ENCODE results near the gene DSTYK. TPM values are rescaled to one million over a fixed set of nuclear protein-coding genes. Genes with fewer than 3 reads are reported as not detected.
A peak's percentile ranks its signal among the peaks of the same experiment; 100 is the strongest.

Gene DSTYK
- total RNA-seq, 1 experiment from 2014 or later, result 6.3 TPM

- Histone ChIP-seq H3K9me3 (no peaks in the 10 kb centered on the region), H3K4me1 (no peaks in the 10 kb centered on the region), H3K4me3 (ENCODE audit: low read depth, low read length) (no peak overlapping the region), H3K27me3 (replicated peaks; ENCODE audit: control insufficient read depth, insufficient read depth, low read length) (no peaks in the 10 kb centered on the region), H3K36me3 (ENCODE audit: control insufficient read depth, insufficient read depth, low read length) (no peaks in the 10 kb centered on the region)
- no peak overlapping the region for H3K27ac Mint-ChIP-seq (ENCODE audit: unreplicated experiment)
- DNase-seq, result no peak
- no peak for TF ChIP-seq CTCF (IDR thresholded peaks at IDR 0.05; ENCODE audit: insufficient read depth in 1 of 2, low read depth in 1 of 2, low read length in 1 of 2, severe bottlenecking in 1 of 2, unreplicated experiment in 1 of 2)
- H3K36me3 Mint-ChIP-seq (ENCODE audit: insufficient read depth, unreplicated experiment), result peaks cover 6% of the 10 kb centered on the region
- no peaks in the 10 kb centered on the region for H3K4me1 Mint-ChIP-seq (ENCODE audit: low read depth, unreplicated experiment)
- H3K27me3 Mint-ChIP-seq (ENCODE audit: insufficient read depth, unreplicated experiment), result no peaks in the 10 kb centered on the region
- BruUV-seq (replicated peaks), result no TSS peak
- ChIA-PET CTCF (no interaction called here), POLR2A (no interaction called here)
- H3K9me3 Mint-ChIP-seq (ENCODE audit: unreplicated experiment), result no peaks in the 10 kb centered on the region
- H3K4me3 Mint-ChIP-seq (ENCODE audit: unreplicated experiment), result no peak overlapping the region
- intact Hi-C loops (cut with micrococcal nuclease; ENCODE audit: unreplicated experiment), result no loop called here
Observed at GRCh38 chr1:205179842-205180241, 31.7 kb downstream of the DSTYK start.

- intact Hi-C loops (cut with micrococcal nuclease; ENCODE audit: unreplicated experiment), result no loop called here
- Mint-ChIP-seq H3K9me3 (ENCODE audit: unreplicated experiment) (no peaks in the 10 kb centered on the region), H3K4me3 (ENCODE audit: unreplicated experiment) (no peak overlapping the region), H3K4me1 (ENCODE audit: low read depth, unreplicated experiment) (peaks cover 7% of the 10 kb centered on the region), H3K27me3 (ENCODE audit: insufficient read depth, unreplicated experiment) (no peaks in the 10 kb centered on the region), H3K36me3 (ENCODE audit: insufficient read depth, unreplicated experiment) (peaks cover 10% of the 10 kb centered on the region), H3K27ac (ENCODE audit: unreplicated experiment) (no peak overlapping the region)
- CTCF ChIA-PET, result interaction anchor here (0.6 kb wide), 1 partner anchor 152 kb away, joined by 5 read pairs; no protein-coding TSS in a partner anchor
- no peak for DNase-seq
- H3K4me1 ChIP-seq, result peaks cover 6% of the 10 kb centered on the region; the same call in 1 of the 2 replicates
- no peaks in the 10 kb centered on the region for H3K36me3 ChIP-seq (ENCODE audit: control insufficient read depth, insufficient read depth, low read length)
- no peak overlapping the region for H3K4me3 ChIP-seq (ENCODE audit: low read depth, low read length)
- POLR2A ChIA-PET, result interaction anchor here (0.6 kb wide), 1 partner anchor 138 kb away, joined by 3 read pairs; no protein-coding TSS in a partner anchor
- TF ChIP-seq CTCF (IDR thresholded peaks at IDR 0.05; ENCODE audit: insufficient read depth in 1 of 2, low read depth in 1 of 2, low read length in 1 of 2, severe bottlenecking in 1 of 2, unreplicated experiment in 1 of 2), result no peak
- H3K9me3 ChIP-seq, result no peaks in the 10 kb centered on the region
- no TSS peak for BruUV-seq (replicated peaks)
- H3K27me3 ChIP-seq (replicated peaks; ENCODE audit: control insufficient read depth, insufficient read depth, low read length), result no peaks in the 10 kb centered on the region
Observed at GRCh38 chr1:205172729-205173366, 38.7 kb downstream of the DSTYK start.

GRCh38 chr1:205171369-205171768 lies 40.1 kb downstream of the DSTYK start:
- ChIA-PET POLR2A (no interaction called here), CTCF (no interaction called here)
- no peaks in the 10 kb centered on the region for H3K27me3 Mint-ChIP-seq (ENCODE audit: insufficient read depth, unreplicated experiment)
- Histone ChIP-seq H3K4me3 (ENCODE audit: low read depth, low read length) (no peak overlapping the region), H3K36me3 (ENCODE audit: control insufficient read depth, insufficient read depth, low read length) (no peaks in the 10 kb centered on the region), H3K27me3 (replicated peaks; ENCODE audit: control insufficient read depth, insufficient read depth, low read length) (no peaks in the 10 kb centered on the region), H3K9me3 (no peaks in the 10 kb centered on the region), H3K4me1 (peaks cover 6% of the 10 kb centered on the region; the same call in 1 of the 2 replicates)
- H3K9me3 Mint-ChIP-seq (ENCODE audit: unreplicated experiment), result no peaks in the 10 kb centered on the region
- DNase-seq, result peak in 1 of 2 experiments; percentile 14
- TF ChIP-seq CTCF (IDR thresholded peaks at IDR 0.05; ENCODE audit: insufficient read depth in 1 of 2, low read depth in 1 of 2, low read length in 1 of 2, severe bottlenecking in 1 of 2, unreplicated experiment in 1 of 2), result no peak
- H3K4me1 Mint-ChIP-seq (ENCODE audit: low read depth, unreplicated experiment), result peaks cover 7% of the 10 kb centered on the region
- H3K27ac Mint-ChIP-seq (ENCODE audit: unreplicated experiment), result peak overlapping the region; percentile 57
- no TSS peak for BruUV-seq (replicated peaks)
- H3K36me3 Mint-ChIP-seq (ENCODE audit: insufficient read depth, unreplicated experiment), result peaks cover 15% of the 10 kb centered on the region
- peak overlapping the region; percentile 24 for H3K4me3 Mint-ChIP-seq (ENCODE audit: unreplicated experiment)
- intact Hi-C loops (cut with micrococcal nuclease; ENCODE audit: unreplicated experiment), result no loop called here
